Kidney (tissue), 14 donors: ENCODE data around the gene CAPRIN2. TPM values are rescaled to one million over a fixed set of nuclear protein-coding genes. Genes with fewer than 3 reads are reported as not detected.

Source experiments
- DNase-seq, 5 donors: peaks; one replicate each; pipeline ENCODE4 v3.0.0-alpha.2; 2013 to 2020
- FAIRE-seq: peaks from 2 replicates; lab custom pipeline; 2012; peaks lifted over from hg19 to GRCh38; lab: Jason Lieb, UNC
- H3K27ac ChIP-seq, 2 donors: one replicate each; pipeline ENCODE4 v1.7.0; 2013; ENCODE audit warnings: low read depth in 2 of 2, low read length in 2 of 2, inconsistent platforms in 1 of 2
- H3K27me3 ChIP-seq: one replicate; pipeline ENCODE4 v1.7.1; 2013; ENCODE audit warnings: low read length, inconsistent platforms; ENCODE audit not compliant: control insufficient read depth, insufficient read depth
- H3K36me3 ChIP-seq, 3 donors: one replicate each; pipeline versions ENCODE4 v1.7.0 to v1.7.1; 2013; ENCODE audit warnings: low read length in 3 of 3, control low read depth in 1 of 3, inconsistent platforms in 1 of 3; ENCODE audit not compliant: insufficient read depth in 3 of 3, control insufficient read depth in 2 of 3
- H3K4me1 ChIP-seq, 3 donors: one replicate each; pipeline versions ENCODE4 v1.7.0 to v1.7.1; 2013; ENCODE audit warnings: low read length in 3 of 3, inconsistent platforms in 1 of 3, low read depth in 1 of 3; ENCODE audit not compliant: control insufficient read depth in 2 of 3, insufficient read depth in 2 of 3
- H3K4me3 ChIP-seq, 3 donors: one replicate each; pipeline versions ENCODE4 v1.7.0 to v1.8.1; 2013; ENCODE audit warnings: low read length in 3 of 3, control low read depth in 1 of 3, inconsistent platforms in 1 of 3
- H3K9ac ChIP-seq, 3 donors: one replicate each; pipeline versions ENCODE4 v1.7.0 to v1.7.1; 2013; ENCODE audit warnings: low read length in 3 of 3, control low read depth in 1 of 3, inconsistent platforms in 1 of 3
- H3K9me3 ChIP-seq, 3 donors: one replicate each; pipeline versions ENCODE4 v1.7.0 to v1.7.1; 2013; ENCODE audit warnings: low read length in 3 of 3, control low read depth in 1 of 3, inconsistent platforms in 1 of 3; ENCODE audit not compliant: control insufficient read depth in 2 of 3, insufficient read depth in 1 of 3
- intact Hi-C: fragments of 100-400 bp; cut with DNase I; formaldehyde crosslinking; loops from one replicate; pipeline ENCODE4 v1.11.1; 2022
- polyA plus RNA-seq: library from polyadenylated mRNA; stranded (reverse); fragments of 350-450 nt; fragmentation: Illumina TruSeq; extraction: RNeasy Lipid Tissue Mini Kit (QIAGEN cat#74804); gene quantifications from one replicate; pipeline ENCODE4 v1.2.3, GENCODE V29; 2014; ENCODE audit warnings: low read depth, low replicate concordance; ENCODE audit not compliant: insufficient read depth
- total RNA-seq: library from RNA; stranded (reverse); fragmentation: NEBNext Ultra II Directional; extraction: Animal tissue kit (Norgen Biotek cat#: 25700); gene quantifications from one replicate; pipeline ENCODE4 v1.2.1, GENCODE V29; 2021
- TF ChIP-seq, protein P1 (sequence below): IDR thresholded peaks from 3 replicates; pipeline ENCODE4 v1.5.1; 2012; ENCODE audit warnings: mild to moderate bottlenecking, moderate library complexity, borderline replicate concordance; ENCODE audit not compliant: insufficient read depth; ENCODE audit errors: extremely low read depth
- donor health status: control.
- donor health status: control.
- donor health status: control.
- donor health status: control.
- donor health status: control.
- donor health status: DM: yes; HTN: yes; CAD: no.
- donor health status: Normal renal cell carcinoma (clear cell type).

CAPRIN2 gene
- total and polyA plus RNA-seq, 2 donors from 2014 or later: 15.6 to 21.5 TPM

DNA sequence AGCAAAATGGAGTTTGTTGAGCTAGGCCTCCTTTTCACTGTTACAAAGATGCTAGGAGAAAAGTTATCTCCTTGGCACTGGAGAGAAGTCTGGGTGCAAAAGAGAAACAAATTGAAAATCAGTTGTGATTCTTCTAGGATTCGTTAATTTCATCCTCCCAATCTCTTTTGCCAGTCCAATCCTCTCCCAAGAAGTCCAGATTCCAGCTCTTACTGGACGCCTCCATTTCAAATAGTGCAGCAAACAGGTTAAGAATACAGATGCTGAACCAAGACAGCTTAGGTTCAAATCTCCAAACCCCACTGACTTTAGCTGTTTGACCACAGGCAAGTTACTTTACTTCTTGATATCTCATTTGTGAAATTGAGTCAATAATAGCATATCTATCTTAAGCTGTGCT lies 34.0 kb upstream of the CAPRIN2 start:
- no peak overlapping the region for H3K9ac ChIP-seq
- H3K27ac ChIP-seq: no peak overlapping the region
- TF ChIP-seq, protein P1, sequence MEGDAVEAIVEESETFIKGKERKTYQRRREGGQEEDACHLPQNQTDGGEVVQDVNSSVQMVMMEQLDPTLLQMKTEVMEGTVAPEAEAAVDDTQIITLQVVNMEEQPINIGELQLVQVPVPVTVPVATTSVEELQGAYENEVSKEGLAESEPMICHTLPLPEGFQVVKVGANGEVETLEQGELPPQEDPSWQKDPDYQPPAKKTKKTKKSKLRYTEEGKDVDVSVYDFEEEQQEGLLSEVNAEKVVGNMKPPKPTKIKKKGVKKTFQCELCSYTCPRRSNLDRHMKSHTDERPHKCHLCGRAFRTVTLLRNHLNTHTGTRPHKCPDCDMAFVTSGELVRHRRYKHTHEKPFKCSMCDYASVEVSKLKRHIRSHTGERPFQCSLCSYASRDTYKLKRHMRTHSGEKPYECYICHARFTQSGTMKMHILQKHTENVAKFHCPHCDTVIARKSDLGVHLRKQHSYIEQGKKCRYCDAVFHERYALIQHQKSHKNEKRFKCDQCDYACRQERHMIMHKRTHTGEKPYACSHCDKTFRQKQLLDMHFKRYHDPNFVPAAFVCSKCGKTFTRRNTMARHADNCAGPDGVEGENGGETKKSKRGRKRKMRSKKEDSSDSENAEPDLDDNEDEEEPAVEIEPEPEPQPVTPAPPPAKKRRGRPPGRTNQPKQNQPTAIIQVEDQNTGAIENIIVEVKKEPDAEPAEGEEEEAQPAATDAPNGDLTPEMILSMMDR: no peak
- no peaks in the 10 kb centered on the region for H3K9me3 ChIP-seq
- intact Hi-C loops: no loop called here
- no peak overlapping the region for H3K4me3 ChIP-seq
- H3K27me3 ChIP-seq: no peaks in the 10 kb centered on the region
- H3K4me1 ChIP-seq: no peaks in the 10 kb centered on the region
- DNase-seq: no peak
- FAIRE-seq: no peak
- no peaks in the 10 kb centered on the region for H3K36me3 ChIP-seq

- Histone ChIP-seq H3K4me3 (no peak overlapping the region), H3K27ac (no peak overlapping the region), H3K9ac (no peak overlapping the region), H3K4me1 (no peaks in the 10 kb centered on the region), H3K9me3 (no peaks in the 10 kb centered on the region), H3K27me3 (no peaks in the 10 kb centered on the region), H3K36me3 (no peaks in the 10 kb centered on the region)
- TF ChIP-seq, protein P1: no peak
- intact Hi-C loops: no loop called here
- no peak for DNase-seq
- FAIRE-seq: no peak
Observed at GRCh38 chr12:30785630-30786029, 30.9 kb upstream of the CAPRIN2 start.

GRCh38 chr12:30784508-30784907 lies 29.8 kb upstream of the CAPRIN2 start:
- Histone ChIP-seq H3K27ac (no peak overlapping the region), H3K4me3 (no peak overlapping the region), H3K9me3 (no peaks in the 10 kb centered on the region), H3K27me3 (no peaks in the 10 kb centered on the region), H3K4me1 (no peaks in the 10 kb centered on the region), H3K9ac (no peak overlapping the region), H3K36me3 (no peaks in the 10 kb centered on the region)
- intact Hi-C loops: no loop called here
- TF ChIP-seq, protein P1: no peak
- DNase-seq (no peak), FAIRE-seq (no peak)

- intact Hi-C loops: no loop called here
- H3K4me3 ChIP-seq: no peak overlapping the region
Observed at GRCh38 chr12:30783946-30784345, 29.2 kb upstream of the CAPRIN2 start.

More at GRCh38 chr12:30783946-30784345, 29.2 kb upstream of the CAPRIN2 start:
- Histone ChIP-seq H3K9me3 (no peaks in the 10 kb centered on the region), H3K9ac (no peak overlapping the region), H3K4me1 (no peaks in the 10 kb centered on the region), H3K27ac (no peak overlapping the region), H3K36me3 (no peaks in the 10 kb centered on the region), H3K27me3 (no peaks in the 10 kb centered on the region)
- DNase-seq: no peak
- TF ChIP-seq, protein P1: no peak
- no peak for FAIRE-seq
